Measurements from ENCODE around the gene CDH16. TPM values are rescaled to one million over a fixed set of nuclear protein-coding genes. Genes with fewer than 3 reads are reported as not detected.

CDH16 gene
- total RNA-seq, 1 donor from 2014 or later: not detected

GRCh38 chr16:66933776-66934137 is 15.1 kb upstream of the CDH16 start:
- Mint-ChIP-seq H3K36me3 (ENCODE audit: unreplicated experiment) (no peaks in the 10 kb centered on the region), H3K9me3 (ENCODE audit: unreplicated experiment) (peaks cover 3% of the 10 kb centered on the region), H3K27me3 (ENCODE audit: unreplicated experiment) (peaks cover 8% of the 10 kb centered on the region), H3K27ac (ENCODE audit: unreplicated experiment) (peak overlapping the region; percentile 82), H3K4me1 (ENCODE audit: low read depth, unreplicated experiment) (peaks cover 8% of the 10 kb centered on the region), H3K4me3 (ENCODE audit: unreplicated experiment) (peak overlapping the region; percentile 95)
- TF ChIP-seq, protein P1, sequence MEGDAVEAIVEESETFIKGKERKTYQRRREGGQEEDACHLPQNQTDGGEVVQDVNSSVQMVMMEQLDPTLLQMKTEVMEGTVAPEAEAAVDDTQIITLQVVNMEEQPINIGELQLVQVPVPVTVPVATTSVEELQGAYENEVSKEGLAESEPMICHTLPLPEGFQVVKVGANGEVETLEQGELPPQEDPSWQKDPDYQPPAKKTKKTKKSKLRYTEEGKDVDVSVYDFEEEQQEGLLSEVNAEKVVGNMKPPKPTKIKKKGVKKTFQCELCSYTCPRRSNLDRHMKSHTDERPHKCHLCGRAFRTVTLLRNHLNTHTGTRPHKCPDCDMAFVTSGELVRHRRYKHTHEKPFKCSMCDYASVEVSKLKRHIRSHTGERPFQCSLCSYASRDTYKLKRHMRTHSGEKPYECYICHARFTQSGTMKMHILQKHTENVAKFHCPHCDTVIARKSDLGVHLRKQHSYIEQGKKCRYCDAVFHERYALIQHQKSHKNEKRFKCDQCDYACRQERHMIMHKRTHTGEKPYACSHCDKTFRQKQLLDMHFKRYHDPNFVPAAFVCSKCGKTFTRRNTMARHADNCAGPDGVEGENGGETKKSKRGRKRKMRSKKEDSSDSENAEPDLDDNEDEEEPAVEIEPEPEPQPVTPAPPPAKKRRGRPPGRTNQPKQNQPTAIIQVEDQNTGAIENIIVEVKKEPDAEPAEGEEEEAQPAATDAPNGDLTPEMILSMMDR (IDR thresholded peaks at IDR 0.05; ENCODE audit: partially characterized antibody, unreplicated experiment): no peak
- DNase-seq: no peak

DNA sequence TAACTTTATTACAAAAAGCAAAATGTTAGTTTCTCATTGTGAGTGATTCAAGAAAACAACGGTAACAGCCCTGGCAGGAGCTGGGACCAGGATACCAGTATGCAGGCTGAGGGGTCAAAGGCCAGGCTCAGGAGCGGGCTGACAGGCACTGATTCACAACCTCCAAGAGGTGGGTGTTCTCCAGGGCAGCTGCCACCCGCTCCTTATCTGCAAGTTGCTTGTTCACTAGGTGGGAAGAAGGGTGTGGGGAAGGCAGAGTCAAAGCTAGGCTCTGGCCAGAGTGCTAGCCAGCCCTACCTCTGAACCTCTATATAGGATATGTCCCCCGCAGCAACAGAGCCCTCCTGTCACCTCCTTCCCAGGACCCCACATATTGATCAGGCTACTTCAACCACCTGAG is 13.4 kb upstream of the CDH16 start:
- no peak for DNase-seq
- no peak overlapping the region for H3K27ac Mint-ChIP-seq (ENCODE audit: unreplicated experiment)
- peak overlapping the region; percentile 95 for H3K4me3 Mint-ChIP-seq (ENCODE audit: unreplicated experiment)
- H3K36me3 Mint-ChIP-seq (ENCODE audit: unreplicated experiment): no peaks in the 10 kb centered on the region
- H3K9me3 Mint-ChIP-seq (ENCODE audit: unreplicated experiment): peaks cover 5% of the 10 kb centered on the region
- H3K27me3 Mint-ChIP-seq (ENCODE audit: unreplicated experiment): peaks cover 8% of the 10 kb centered on the region
- TF ChIP-seq, protein P1 (IDR thresholded peaks at IDR 0.05; ENCODE audit: partially characterized antibody, unreplicated experiment): no peak
- peaks cover 8% of the 10 kb centered on the region for H3K4me1 Mint-ChIP-seq (ENCODE audit: low read depth, unreplicated experiment)

GRCh38 chr16:66931665-66932064 is 13.0 kb upstream of the CDH16 start:
- TF ChIP-seq, protein P1 (IDR thresholded peaks at IDR 0.05; ENCODE audit: partially characterized antibody, unreplicated experiment): no peak
- Mint-ChIP-seq H3K9me3 (ENCODE audit: unreplicated experiment) (peaks cover 5% of the 10 kb centered on the region), H3K36me3 (ENCODE audit: unreplicated experiment) (no peaks in the 10 kb centered on the region), H3K4me1 (ENCODE audit: low read depth, unreplicated experiment) (peaks cover 8% of the 10 kb centered on the region), H3K4me3 (ENCODE audit: unreplicated experiment) (no peak overlapping the region), H3K27me3 (ENCODE audit: unreplicated experiment) (peaks cover 8% of the 10 kb centered on the region), H3K27ac (ENCODE audit: unreplicated experiment) (no peak overlapping the region)
- no peak for DNase-seq

GRCh38 chr16:66930189-66930588 is 11.5 kb upstream of the CDH16 start:
- Mint-ChIP-seq H3K4me3 (ENCODE audit: unreplicated experiment) (no peak overlapping the region), H3K27me3 (ENCODE audit: unreplicated experiment) (peaks cover 12% of the 10 kb centered on the region), H3K36me3 (ENCODE audit: unreplicated experiment) (no peaks in the 10 kb centered on the region), H3K4me1 (ENCODE audit: low read depth, unreplicated experiment) (peaks cover 10% of the 10 kb centered on the region), H3K27ac (ENCODE audit: unreplicated experiment) (no peak overlapping the region), H3K9me3 (ENCODE audit: unreplicated experiment) (peaks cover 5% of the 10 kb centered on the region)
- no peak for DNase-seq
- TF ChIP-seq, protein P1 (IDR thresholded peaks at IDR 0.05; ENCODE audit: partially characterized antibody, unreplicated experiment): no peak

DNA sequence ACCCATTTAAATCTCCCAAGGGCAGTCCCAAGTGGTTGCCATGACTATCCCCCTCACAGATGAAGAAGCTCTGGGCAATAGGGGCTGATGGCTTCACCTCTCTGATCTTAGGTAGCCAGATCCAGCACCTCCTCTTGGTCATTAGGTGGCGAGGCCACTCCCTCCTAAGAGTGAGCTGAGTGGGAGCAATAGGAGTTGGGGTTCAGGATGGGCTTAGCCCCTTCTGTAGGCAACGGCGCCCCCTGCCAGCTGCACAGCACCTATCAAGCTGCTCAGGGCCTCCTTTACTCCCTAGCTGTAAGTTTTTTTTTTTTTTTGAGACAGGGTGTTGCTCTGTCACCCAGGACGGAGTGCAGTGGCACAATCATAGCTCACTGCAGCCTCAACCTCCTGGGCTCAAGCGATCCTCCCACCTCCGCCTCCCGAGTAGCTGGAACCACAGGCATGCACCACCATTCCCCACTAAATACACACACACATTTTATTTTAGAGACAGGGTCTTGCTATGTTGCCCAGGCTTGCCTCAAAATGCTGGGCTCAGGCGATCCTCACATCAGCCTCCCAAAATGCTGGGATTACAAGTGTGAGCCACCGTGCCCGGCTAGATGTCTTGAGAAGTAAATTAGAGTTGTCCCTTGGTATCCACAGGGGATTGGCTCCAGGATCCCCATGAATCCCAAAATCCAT is 10.2 kb upstream of the CDH16 start:
- Mint-ChIP-seq H3K27ac (ENCODE audit: unreplicated experiment) (no peak overlapping the region), H3K9me3 (ENCODE audit: unreplicated experiment) (peaks cover 6% of the 10 kb centered on the region), H3K4me3 (ENCODE audit: unreplicated experiment) (no peak overlapping the region), H3K36me3 (ENCODE audit: unreplicated experiment) (no peaks in the 10 kb centered on the region), H3K4me1 (ENCODE audit: low read depth, unreplicated experiment) (peaks cover 12% of the 10 kb centered on the region), H3K27me3 (ENCODE audit: unreplicated experiment) (peaks cover 10% of the 10 kb centered on the region)
- DNase-seq: no peak
- TF ChIP-seq, protein P1 (IDR thresholded peaks at IDR 0.05; ENCODE audit: partially characterized antibody, unreplicated experiment): no peak
